Right lobe of liver (tissue), 4 donors: Measurements from ENCODE around the gene DSTYK.

Source experiments
- POLR2A ChIP-seq: fragments of 450-650 bp; IDR thresholded peaks from one replicate; pipeline ENCODE4 v1.6.1; 2017; ENCODE audit warnings: antibody characterized with exemption, mild to moderate bottlenecking
- TF ChIP-seq, protein P1 (sequence below), 4 donors: fragments of 200-600 bp in 3 of 4; fragments of 450-650 bp in 1 of 4; IDR thresholded peaks; one replicate each; pipeline versions ENCODE4 v1.5.1 to v1.8.0; 2016 to 2022; ENCODE audit warnings: antibody characterized with exemption in 4 of 4, mild to moderate bottlenecking in 2 of 4
- donor health status: DM: no; HTN: no; CAD: no.
- donor health status: DM: no; HTN: no; CAD: no.
- donor health status: DM: no; HTN: yes; CAD: no.

DNA sequence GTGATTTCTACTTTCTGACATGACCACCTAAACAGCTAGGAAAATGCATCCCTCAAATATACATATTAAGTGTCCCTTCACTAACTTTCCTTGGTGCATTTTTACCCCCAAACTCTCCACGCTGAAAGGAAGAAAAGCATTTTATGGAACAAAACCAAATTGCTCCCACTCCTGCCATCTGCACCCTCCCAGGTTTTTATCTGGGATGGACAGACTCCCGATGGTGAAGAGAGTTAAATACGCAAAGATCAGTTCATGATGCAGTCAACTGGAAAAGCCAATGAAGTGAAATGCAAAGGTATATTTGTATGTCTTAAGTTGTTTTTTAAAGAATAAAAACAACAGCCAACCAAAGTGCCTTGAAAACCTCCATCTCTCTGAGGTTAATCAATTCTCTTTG, 2.7 kb downstream of the DSTYK start:
- TF ChIP-seq, protein P1, sequence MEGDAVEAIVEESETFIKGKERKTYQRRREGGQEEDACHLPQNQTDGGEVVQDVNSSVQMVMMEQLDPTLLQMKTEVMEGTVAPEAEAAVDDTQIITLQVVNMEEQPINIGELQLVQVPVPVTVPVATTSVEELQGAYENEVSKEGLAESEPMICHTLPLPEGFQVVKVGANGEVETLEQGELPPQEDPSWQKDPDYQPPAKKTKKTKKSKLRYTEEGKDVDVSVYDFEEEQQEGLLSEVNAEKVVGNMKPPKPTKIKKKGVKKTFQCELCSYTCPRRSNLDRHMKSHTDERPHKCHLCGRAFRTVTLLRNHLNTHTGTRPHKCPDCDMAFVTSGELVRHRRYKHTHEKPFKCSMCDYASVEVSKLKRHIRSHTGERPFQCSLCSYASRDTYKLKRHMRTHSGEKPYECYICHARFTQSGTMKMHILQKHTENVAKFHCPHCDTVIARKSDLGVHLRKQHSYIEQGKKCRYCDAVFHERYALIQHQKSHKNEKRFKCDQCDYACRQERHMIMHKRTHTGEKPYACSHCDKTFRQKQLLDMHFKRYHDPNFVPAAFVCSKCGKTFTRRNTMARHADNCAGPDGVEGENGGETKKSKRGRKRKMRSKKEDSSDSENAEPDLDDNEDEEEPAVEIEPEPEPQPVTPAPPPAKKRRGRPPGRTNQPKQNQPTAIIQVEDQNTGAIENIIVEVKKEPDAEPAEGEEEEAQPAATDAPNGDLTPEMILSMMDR (IDR thresholded peaks at IDR 0.05) = no peak
- TF ChIP-seq POLR2A = no peak
